GM12878 (cell line): ENCODE results near the gene SLAMF8.

Experiments used
- MXI1 ChIP-seq: fragments of 150-350 bp; IDR thresholded peaks from 2 replicates; pipeline ENCODE4 v1.6.1; 2011; ENCODE audit warnings: low read depth, mild to moderate bottlenecking, inconsistent platforms, low read length, improper control_type of control experiment
- SREBF2 ChIP-seq: IDR thresholded peaks from 2 replicates; pipeline ENCODE4 v1.6.1; 2012; ENCODE audit warnings: mild to moderate bottlenecking, low read length

DNA sequence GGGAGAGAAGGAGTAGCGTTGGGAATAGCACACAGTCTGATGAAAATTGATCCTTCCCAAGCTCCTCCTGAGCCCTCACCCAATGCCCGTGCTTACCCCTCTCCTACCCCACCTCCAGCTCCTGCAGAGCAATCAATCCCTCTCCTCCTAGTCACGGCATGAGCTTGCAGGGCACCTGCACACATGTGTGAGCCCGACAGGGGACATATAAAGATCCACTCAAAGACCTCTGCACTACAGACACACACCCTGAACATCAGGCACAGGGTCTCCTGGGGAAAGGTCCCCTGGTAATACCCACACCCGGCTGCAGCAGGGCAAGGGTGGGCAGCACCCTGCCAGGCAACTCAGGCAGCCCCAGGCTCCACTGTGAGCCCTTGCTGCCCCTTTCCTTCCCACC is 35.4 kb downstream of the SLAMF8 start:
- TF ChIP-seq SREBF2, result no peak
- no peak for TF ChIP-seq MXI1
